Measurements from ENCODE around the gene MRPS23.
"Not testable (repeated sequence)": the region's sequence is repeated elsewhere in the genome, so short reads cannot be mapped to it uniquely, and the experiment has no call there.

The MRPS23 gene

GRCh38 chr17:57861790-57862693, 12.2 kb upstream of the MRPS23 start:
- DNase-seq: no peak

- no peak for DNase-seq
Measured at GRCh38 chr17:57861000-57861789, 11.4 kb upstream of the MRPS23 start.

GRCh38 chr17:57860414-57860999, 10.7 kb upstream of the MRPS23 start:
- no peak for DNase-seq

- no peak for DNase-seq
Measured at GRCh38 chr17:57859601-57860413, 10.0 kb upstream of the MRPS23 start.

- no peak for DNase-seq
Measured at GRCh38 chr17:57858838-57859237, 9.0 kb upstream of the MRPS23 start.

GRCh38 chr17:57856792-57857620, 7.2 kb upstream of the MRPS23 start:
- no peak for DNase-seq

GRCh38 chr17:57855391-57856035, 5.7 kb upstream of the MRPS23 start:
- no peak for DNase-seq

- DNase-seq: no peak
Measured at GRCh38 chr17:57853695-57854094, 3.9 kb upstream of the MRPS23 start.

GRCh38 chr17:57852955-57853328, 3.1 kb upstream of the MRPS23 start:
- DNase-seq: no peak

- DNase-seq: no peak
Measured at GRCh38 chr17:57852092-57852954, 2.5 kb upstream of the MRPS23 start.

- DNase-seq: no peak
Measured at GRCh38 chr17:57849163-57849873, 526 bp downstream of the MRPS23 start.

- not testable (repeated sequence) for DNase-seq
Measured at GRCh38 chr17:57846056-57846945, 3.5 kb downstream of the MRPS23 start.

- DNase-seq: no peak
Measured at GRCh38 chr17:57842280-57842679, 7.6 kb downstream of the MRPS23 start.

- DNase-seq: no peak
Measured at GRCh38 chr17:57839571-57839923, 10.3 kb downstream of the MRPS23 start.

- DNase-seq: no peak
Measured at GRCh38 chr17:57838857-57839570, 10.8 kb downstream of the MRPS23 start.

- DNase-seq: no peak
Measured at GRCh38 chr17:57838453-57838852, 11.4 kb downstream of the MRPS23 start.

- DNase-seq: no peak
Measured at GRCh38 chr17:57835333-57835900, 14.4 kb downstream of the MRPS23 start.

Measured in activated gamma-delta T cell (primary cell).